Midbrain (tissue), 1 donor: ENCODE results near the gene FHL2.

Experiments
- DNase-seq: peaks from one replicate; lab custom pipeline; 2025; lab: John Stamatoyannopoulos, UW

FHL2 gene

DNA sequence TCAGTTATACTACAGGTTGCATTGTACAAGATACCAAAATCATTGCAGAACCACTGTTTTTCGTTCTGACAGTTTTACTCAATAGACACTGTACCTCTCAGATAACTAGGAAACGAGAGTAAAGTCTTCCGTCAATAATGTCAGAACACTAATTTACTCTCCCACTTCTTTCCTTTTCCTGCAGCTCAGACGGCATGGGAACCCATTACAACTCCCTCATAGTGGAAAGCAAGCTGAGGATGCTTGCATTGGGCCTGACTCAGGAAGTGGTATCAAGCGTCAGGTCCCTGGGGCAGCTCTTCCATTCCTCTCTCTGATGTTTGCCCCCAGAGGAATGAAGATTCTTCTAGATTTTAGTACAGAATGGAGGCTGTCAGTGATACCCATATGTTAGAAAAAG is 23.9 kb upstream of the FHL2 start:
- DNase-seq, result no peak

DNA sequence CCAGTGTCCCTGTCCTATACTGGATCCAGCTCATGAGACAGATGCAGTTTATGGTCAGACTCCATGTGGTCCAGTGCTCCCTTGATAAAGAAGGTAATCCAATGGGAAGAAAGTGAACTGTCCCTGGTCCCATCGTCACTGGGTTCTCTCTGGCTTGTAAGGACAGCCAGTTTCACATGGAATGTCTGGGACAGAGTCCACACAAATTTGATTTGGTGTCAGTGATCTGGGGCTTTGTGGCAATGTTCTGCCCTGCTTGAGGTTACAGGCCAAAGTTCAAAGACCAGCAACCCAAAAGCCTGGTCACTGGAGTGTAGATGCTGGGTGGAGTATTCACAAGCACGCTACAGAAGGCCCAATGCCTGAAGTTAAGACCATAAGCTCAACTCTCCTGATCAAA is 22.2 kb upstream of the FHL2 start:
- DNase-seq, result no peak

DNA sequence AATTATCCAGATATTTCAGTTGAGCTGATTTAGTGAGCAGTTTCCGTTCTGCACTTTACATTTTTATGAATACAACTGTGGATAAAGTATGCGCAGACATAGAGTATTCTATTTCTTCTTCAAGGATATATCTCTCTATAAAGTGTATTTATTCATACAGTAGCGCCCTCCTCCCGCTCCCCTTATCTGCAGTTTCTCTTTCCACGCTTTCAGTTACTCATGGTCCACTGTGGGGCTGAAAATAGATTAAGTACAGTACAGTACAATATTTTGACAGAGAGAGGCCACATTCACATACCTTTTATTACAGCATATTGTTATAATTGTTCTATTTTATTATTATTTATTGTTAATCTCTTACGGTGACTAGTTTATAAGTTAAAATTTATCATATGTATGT is 19.7 kb upstream of the FHL2 start:
- no peak for DNase-seq

DNA sequence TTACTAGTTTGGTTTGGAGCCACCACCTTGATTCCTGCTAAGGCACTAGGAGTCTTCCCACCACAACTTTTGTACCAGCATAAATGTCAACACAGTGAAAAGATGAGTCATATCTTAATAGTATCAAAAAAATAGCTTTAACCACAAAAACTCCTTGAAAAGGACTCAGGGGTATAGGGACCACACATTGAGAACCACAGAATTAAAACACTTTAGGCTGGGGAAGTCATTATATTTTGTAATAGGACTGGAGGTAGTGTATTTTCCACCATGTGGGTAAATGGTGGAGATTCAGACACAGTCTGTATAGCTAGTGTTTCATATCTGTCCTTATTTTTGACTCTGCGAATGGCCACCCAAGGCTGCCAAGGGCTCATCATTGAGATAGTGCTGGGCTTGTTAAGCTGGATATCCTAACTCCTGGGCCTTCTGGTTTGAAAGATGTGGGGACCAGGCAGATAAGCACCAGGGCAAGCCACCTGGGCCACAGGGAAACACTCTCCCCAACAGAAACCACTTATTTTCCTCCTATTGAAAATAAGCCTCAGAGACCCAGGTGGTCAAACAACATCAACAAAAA is 19.1 kb upstream of the FHL2 start:
- DNase-seq, result no peak

DNA sequence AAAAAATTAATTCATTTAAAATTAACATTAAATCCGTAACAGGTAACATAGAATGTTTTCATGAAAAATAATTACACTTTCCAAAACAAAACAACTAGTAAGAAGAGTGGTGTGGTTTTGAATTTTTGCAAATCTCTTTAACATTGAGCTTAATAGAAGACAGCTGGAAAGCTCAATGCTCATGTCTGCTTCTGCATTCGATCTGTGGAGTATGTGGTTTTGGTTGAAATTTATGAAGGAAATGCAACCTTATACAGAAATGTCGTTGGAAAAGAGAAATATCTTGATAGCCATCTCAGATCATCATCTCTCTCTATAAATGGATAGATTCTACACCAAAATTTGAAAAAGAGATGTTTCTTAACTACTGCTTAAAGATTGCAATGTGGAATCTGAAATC is 17.3 kb upstream of the FHL2 start:
- no peak for DNase-seq

DNA sequence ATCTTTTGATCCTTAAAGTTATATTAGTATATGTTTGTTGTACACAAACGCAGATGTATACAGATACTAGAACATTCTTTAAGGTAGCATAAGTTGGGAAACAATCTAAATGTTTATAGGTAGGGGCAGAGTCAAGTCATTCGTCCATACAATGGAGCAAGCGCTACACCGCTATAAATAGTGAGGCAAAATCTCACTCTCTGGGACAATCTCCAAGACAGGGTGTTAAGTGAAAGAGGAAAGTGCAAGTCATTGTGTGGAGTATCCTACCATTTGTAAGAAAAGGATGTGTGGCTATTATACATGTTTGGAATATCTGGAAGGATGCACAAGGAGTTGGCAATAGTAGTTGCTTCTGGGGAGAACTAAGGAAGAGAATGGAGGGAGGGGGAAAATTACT is 16.2 kb upstream of the FHL2 start:
- no peak for DNase-seq

DNA sequence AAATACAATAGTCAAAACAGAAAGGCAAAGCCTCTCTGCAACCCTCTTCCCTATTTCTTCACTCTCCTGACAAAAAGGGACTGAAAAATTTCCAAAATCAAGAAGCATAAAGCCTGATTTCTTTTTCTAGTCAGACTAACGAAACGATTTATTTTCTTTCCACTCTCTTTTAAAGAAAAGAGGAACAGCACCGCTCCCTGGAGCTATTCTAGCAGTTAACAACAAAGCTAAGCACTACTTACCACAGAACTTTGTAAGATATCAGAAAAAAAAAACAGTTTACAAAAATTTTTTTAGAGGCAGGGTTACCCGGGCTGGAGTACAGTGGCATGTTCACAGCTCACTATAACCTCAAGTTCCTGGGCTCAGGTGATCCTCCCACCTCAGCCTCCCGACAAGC is 14.4 kb upstream of the FHL2 start:
- no peak for DNase-seq

DNA sequence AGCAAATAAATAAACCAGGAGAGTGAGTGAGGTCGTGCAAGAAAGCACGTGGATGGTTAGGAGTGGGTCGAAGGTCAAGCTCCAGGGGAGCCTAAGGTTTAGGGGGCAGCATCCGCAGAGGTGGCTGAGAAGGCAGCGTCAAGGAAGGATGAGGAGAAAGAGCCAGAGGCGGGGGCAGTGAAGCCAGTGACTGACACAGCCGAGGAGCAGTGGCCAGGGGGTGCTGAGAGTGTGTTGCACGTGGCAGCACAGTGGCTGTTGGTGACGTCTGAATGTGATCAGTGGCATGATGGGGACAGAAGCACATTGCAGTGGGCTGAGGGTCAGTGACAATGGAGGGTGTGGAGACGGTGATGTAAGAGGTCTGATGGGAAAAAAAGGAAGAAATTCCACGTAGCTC is 13.7 kb upstream of the FHL2 start:
- no peak for DNase-seq

DNA sequence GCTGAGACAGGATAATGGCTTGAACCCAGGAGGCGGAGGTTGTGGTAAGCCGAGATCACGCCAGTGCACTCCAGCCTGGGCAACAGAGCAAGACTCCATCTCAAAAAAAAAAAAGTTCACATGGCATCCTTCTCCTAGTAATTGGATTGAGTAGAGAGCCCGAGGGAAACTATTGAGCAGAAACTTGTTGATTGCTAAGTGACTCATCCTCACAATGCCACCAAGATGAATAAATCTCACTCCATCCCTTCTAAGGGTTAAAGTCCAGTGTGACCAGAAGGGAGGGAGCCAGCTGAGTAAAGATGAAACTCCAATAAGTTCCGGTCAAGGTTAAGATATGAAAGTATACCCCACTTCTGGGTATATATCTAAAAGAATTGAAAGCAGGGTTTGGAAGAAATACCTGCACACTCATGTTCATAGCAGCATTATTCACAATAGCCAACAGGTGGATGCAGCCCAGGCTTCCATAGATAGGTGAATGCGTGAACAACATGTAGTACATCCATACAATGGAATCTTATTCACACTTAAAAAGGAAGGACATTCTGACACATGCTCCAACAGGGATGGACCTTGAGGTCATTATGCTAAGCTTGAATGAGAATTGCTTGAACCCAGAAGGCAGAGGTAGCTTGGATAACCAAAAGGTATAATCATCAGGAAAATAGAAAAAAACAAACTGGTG is 13.0 kb upstream of the FHL2 start:
- DNase-seq, result no peak

DNA sequence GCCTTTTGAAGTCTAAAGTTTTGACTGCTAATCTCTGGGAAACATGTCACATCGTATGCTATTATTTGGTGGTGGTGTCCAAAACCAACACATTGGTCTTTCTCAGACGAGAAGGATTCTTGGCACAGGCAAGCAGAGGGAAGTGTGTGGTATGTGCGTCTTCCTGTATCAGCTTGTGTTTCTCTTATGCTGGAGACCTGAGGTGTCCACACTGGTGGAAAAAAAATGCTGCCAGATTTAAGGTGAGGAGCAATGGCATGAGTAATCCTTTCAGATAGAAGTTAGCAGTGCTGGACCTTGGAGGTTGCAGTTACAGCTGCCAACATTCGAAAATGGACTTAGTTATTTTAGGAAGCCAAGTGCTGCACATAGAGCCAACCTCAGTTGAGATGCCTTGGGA is 11.7 kb upstream of the FHL2 start:
- DNase-seq, result no peak

DNA sequence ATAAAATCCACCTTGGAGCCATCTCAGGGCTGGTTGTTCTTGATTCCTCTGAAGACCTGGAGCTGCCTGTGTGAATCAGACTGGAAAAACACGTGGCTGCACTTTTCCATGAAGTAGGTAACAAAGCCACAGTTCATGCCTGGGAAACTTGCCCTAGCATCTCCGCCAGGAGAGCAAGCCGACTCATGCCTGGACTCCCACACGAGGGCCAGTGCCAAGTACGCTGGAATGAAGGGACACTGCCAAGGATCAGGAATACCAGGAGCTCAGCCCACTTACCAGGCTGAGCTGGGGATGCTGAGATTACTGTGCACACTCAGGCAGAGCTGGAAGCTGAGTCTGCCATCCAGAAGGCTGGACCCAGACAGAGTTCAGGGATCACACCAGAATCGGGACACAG is 10.9 kb upstream of the FHL2 start:
- peak; percentile 39 for DNase-seq

DNA sequence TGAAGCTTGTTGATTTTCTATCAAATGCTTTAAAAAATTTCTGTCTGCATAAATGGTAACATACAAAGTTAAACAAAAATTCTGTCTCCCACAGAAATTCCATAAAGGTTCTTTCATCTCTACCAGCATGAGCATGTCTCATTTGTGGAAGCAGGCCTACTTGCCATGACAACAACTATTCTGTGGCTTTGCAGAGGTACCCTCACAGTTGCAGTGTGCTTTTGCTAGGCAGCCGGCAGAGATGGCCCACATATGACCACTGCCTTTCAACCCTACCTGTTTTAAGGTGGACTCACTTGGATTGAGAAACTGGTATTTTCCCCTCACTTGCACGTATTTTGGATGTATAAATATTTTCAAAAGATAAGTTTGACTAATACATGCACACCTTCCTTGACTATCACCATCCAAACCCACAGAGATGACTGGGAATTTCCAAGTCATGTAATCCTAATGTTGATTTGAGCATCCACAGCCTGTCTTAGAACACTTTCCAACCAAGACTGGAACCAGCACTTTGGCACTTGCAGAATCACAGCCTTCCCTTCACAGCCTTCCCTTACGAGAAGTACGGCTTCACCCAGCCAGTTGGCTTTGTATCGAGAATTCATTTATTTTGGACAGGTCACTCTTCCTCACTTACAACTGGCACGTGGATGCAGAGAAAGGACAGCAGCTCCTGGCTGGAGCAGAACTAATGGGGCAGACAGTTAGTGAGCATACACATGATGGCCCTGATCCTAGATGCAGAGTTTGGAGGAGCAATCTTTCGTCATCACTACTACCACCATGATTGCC is 9.3 kb upstream of the FHL2 start:
- DNase-seq, result no peak

DNA sequence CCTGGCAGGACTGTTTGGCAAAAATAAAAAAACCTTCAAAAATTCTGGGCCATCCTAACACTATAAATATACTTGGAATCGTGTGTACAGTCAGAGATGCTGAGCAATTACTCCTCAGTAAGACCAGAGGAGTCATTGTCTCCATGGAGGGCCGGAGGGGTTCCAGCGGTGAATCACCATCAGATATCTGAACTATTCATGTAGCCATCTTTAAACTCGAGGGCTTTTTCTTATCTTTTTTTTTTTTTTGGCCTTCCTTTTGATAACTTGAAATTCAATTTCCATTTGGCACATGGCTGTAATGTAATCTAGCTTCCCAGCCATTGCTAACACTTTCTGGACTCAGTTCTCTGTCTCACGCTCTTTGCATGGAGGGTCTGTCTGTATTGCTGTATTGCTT is 7.4 kb upstream of the FHL2 start:
- DNase-seq, result no peak

DNA sequence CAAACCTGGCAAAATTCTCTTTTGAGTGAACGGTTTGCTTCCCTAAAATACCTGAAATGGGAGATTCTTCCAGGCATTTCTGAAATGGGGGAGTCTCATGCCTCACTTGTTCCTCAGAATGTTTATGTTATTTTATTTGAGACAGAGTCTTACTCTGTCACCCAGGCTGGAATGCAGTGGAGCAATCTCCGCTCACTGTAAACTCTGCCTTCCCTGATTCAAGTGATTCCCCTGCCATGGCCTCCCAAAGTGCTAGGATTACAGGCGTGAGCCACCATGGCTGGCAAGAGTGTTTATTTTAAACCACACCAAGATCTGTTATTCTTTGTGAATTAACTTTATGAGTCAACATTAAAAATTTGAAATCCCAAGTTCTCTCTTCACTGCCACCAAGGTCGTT is 6.4 kb upstream of the FHL2 start:
- no peak for DNase-seq

DNA sequence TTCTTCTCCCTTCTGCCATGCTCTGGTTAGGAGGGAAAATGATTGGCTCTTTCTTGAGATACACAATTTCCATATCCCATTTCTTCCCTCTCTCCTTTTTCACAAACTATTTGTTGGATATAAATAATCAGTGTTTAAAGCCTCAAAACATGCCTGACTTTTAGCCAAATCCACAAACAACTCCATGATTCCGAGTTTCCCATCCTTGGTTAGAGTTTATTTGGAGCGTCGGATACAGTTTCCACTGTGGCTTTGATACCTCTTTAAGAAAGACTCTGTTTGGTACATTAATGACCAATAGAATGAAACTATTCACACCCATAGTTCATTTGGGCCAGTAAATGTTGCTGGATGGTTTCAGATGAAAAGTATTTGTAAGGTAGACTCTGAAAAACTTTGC is 5.9 kb upstream of the FHL2 start:
- DNase-seq, result no peak

DNA sequence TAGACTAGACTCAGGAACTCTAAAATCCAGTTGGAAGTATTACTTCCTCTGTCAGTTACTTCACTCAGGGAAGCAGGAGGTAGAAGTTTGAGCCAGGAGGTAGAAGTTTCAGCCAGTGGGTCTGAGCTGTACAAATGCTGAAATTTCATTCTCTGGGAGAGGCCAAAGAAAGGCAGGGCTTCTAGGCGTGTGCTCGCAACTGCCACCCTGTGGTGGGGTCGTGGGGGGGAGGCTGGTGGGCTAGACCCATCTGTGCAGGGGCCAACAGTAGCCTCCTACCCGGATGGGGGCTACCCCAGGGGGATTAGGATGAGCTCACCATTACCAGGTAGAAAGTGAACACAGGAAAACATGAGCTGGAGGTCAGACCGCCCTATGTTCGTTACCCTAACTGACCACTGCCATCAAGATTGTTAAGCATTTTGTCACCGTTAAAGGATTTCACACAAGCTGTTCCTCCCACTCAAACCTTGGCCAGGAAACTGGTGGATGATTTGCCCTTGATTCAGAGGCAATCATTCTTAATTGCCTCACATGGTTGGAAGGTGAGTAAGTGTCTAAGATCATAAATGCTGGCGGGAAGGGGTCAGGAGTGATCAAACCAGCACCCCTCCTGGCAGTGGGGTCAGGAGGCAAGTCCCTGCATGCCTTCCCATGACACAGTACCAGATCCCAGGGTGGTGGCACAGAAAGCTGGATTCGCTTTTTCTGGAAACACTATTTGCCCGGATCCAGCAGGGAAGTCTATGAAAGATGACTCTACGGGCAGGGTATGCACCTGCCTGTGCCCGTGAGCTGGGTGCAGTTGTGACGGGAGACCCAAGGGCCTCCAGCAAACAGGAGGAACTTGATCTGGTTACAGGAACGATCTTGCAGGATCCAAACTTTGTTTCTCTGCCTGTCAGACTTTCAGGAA is 5.2 kb upstream of the FHL2 start:
- no peak for DNase-seq

DNA sequence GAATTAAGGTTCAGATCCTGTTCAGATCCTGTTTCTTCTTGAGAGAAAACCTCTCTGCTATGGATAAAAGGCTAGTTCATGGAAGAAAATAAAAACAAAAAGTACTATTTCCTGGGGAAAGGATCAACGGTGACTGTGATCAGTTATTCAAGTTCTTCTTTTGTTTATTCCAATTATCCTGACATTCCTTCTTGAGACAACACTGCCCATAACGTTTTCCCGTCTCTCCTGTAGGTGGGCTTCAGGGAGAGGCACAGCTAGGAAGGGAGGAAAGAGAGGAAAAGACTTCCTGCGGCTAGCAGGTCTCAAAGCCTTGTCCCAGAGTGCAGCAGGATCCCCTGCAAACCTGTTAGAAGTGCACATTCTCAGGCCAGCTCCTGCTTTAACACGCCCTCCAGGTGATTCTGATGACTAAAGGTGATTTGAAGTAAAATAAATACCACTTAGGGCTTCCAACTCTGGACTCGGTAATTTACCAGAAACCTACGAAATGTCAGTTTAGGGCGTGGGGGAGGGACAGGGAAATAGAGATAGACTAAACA is 4.5 kb upstream of the FHL2 start:
- DNase-seq, result no peak

DNA sequence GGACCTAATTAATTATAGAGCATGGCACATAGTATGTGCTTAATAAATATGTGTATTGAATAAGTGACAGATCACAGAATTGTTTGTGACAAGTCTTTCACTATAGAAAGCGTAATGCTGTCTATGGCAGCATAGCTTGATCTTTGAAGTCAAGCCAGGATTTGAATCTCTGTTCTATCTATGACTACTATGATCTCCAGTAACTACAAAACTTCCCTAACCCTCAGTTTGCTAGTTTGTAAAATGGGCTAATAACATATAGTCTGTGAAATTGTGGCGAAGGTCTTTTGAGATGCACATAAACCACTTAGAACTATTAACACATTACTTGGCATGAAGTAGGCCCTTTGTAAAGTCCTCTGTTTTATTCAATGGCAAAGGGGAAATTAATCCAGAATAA is 4.0 kb upstream of the FHL2 start:
- DNase-seq, result no peak

DNA sequence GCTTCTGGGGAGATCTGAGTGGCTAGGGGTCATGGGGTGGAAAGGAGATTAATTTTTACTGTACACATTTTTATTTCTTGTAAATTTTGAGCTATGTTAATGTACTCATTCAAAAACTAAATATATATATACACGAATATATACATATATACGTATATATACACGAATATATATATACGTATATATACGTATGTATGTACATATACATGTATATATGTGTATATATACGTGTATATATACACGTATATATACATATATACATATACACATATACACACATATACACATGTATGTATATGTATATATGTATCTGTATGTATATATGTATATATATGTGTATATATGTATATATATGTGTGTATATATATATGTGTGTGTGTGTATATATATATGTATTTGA is 3.0 kb upstream of the FHL2 start:
- no peak for DNase-seq

DNA sequence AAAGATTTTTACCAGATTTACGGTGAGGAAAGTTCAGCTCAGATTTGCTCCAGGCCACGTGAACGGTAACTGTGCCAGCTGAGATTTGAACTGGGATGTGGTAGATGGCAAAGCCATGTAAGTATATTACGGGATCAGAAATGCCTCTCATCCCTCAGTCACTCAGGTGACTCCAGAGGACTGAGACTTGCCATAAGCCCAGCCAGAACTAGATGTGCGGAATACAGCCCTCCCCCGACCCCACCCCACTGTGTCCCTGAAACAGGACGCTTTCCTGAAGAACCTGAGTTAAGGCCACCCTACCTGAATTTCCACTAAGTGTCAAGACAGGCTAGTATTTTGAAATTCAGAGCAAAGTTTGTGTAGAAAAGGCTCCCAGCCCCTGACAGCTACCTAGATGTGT is 1.3 kb upstream of the FHL2 start:
- no peak for DNase-seq

DNA sequence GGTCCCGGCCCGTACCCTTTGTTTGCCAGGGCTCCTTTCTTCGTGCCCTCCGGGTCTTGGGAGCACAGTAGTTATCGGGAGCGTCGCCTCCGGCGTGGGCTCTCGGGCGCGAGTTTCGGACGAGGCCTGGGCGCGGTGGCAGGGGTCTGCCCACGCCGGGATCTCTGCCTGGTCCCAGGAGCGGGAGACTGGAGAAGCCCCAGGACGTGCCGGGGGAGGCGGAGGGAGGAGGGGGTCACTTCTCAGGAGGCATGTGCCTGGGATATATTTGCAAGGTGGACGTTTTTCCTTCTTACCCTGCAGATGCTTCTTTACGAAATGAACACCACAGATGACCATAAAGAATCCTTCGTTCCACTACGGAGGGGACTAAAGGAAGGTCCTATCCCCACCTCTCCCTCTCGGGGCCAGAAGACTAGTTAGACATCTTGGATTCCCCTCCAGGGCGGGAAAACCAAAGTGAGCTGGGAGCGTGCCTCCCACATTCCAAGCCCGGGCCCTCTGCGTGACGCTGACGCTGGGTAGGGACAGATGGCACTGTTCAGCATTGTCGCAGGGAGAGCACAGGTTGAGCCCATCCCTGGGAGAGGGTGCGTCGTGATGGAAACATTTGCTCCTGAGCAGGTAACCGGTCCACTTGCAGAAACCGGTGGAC is 483 bp upstream of the FHL2 start:
- no peak for DNase-seq

DNA sequence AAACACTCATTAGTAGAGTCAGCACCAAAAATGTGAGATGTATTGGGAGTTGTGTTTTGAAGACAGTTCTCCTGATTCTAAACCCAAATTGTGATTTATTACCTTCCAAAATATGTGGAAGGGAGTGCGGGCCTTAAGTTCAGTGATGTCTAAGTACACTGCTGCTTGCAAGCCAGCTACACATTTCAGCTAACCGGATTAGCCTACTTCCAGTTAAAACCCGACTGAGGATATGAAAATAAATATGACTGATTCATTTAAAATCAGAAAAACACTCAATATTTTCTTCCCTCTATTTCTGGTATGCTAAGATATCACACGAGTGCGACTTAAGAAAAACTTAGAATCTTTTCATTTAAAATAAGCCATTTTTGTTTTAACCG is 907 bp downstream of the FHL2 start:
- DNase-seq, result no peak
